ENCODE results near the gene SLC35B1. TPM values are rescaled to one million over a fixed set of nuclear protein-coding genes. Genes with fewer than 3 reads are reported as not detected.

The SLC35B1 gene
- total RNA-seq, 6 experiments from 2014 or later: 31.7 to 80.0 (median 56.9) TPM

GRCh38 chr17:49705254-49705653 is 2.5 kb downstream of the SLC35B1 start:
- H3K36me3 ChIP-seq: peaks cover 13 to 49% (median 38%) of the 10 kb centered on the region in 4 donors
- H3K27me3 ChIP-seq: no peaks in the 10 kb centered on the region
- intact Hi-C loops (cut with DNase I): loop anchor here in 1 of 2 donors (5.0 kb wide), 1 partner anchor 72 kb away; no protein-coding TSS in a partner anchor
- ATAC-seq (no peak), DNase-seq (no peak)
- TF ChIP-seq POLR2A (IDR thresholded peaks at IDR 0.05) (no peak), CTCF (IDR thresholded peaks at IDR 0.05) (no peak)
- no peaks in the 10 kb centered on the region for H3K9me3 ChIP-seq
- no peak overlapping the region for H3K4me3 ChIP-seq
- no peak overlapping the region for H3K27ac ChIP-seq
- H3K4me1 ChIP-seq: peaks cover 0 to 30% (median 3%) of the 10 kb centered on the region in 4 donors

- no peak overlapping the region for H3K4me3 ChIP-seq
- ATAC-seq (peak; percentile 66 to 74 (median 70)), DNase-seq (peak; percentile 55 to 85 (median 73))
- peak overlapping the region in 1 of 3 donors; percentile 32 for H3K27ac ChIP-seq
- peaks cover 0 to 30% (median 3%) of the 10 kb centered on the region in 4 donors for H3K4me1 ChIP-seq
- peaks cover 13 to 55% (median 40%) of the 10 kb centered on the region in 4 donors for H3K36me3 ChIP-seq
- TF ChIP-seq CTCF (IDR thresholded peaks at IDR 0.05) (peak; percentile 65 to 80 (median 67)), POLR2A (IDR thresholded peaks at IDR 0.05) (no peak)
- no peaks in the 10 kb centered on the region for H3K27me3 ChIP-seq
- no peaks in the 10 kb centered on the region for H3K9me3 ChIP-seq
- 19% methylated on average over 4 of the region's 6 CpGs for WGBS (ENCODE audit: insufficient coverage, low coverage, low lambda C conversion rate, missing lambda C conversion rate)
- intact Hi-C loops (cut with DNase I): no loop called here
These were observed 4.0 kb downstream of the SLC35B1 start for GRCh38 chr17:49703557-49704277.

GRCh38 chr17:49700960-49701359 is 6.8 kb downstream of the SLC35B1 start:
- ATAC-seq (no peak), DNase-seq (no peak)
- H3K4me1 ChIP-seq: peaks cover 0 to 15% (median 3%) of the 10 kb centered on the region in 4 donors
- intact Hi-C loops (cut with DNase I): no loop called here
- no peak overlapping the region for H3K4me3 ChIP-seq
- no peak overlapping the region for H3K27ac ChIP-seq
- H3K27me3 ChIP-seq: no peaks in the 10 kb centered on the region
- no peaks in the 10 kb centered on the region for H3K9me3 ChIP-seq
- peaks cover 13 to 55% (median 40%) of the 10 kb centered on the region in 4 donors for H3K36me3 ChIP-seq
- WGBS (ENCODE audit: insufficient coverage, low coverage, low lambda C conversion rate, missing lambda C conversion rate): 83% methylated on average over 5 of the region's 6 CpGs
- no peak for TF ChIP-seq CTCF (IDR thresholded peaks at IDR 0.05)
- TF ChIP-seq POLR2A (IDR thresholded peaks at IDR 0.05): no peak

GRCh38 chr17:49699966-49700575 is 7.7 kb downstream of the SLC35B1 start:
- H3K9me3 ChIP-seq: no peaks in the 10 kb centered on the region
- no peaks in the 10 kb centered on the region for H3K27me3 ChIP-seq
- DNase-seq: no peak
- no peak overlapping the region for H3K27ac ChIP-seq
- peaks cover 0 to 11% (median 3%) of the 10 kb centered on the region in 4 donors for H3K4me1 ChIP-seq
- WGBS (ENCODE audit: insufficient coverage, low coverage, low lambda C conversion rate, missing lambda C conversion rate): 58% methylated on average over 5 of the region's 8 CpGs
- peaks cover 13 to 53% (median 36%) of the 10 kb centered on the region in 4 donors for H3K36me3 ChIP-seq
- intact Hi-C loops (cut with DNase I): loop anchor here (2.0 to 5.0 kb wide), 2 partner anchors 128 to 129 kb away; no protein-coding TSS in a partner anchor
- TF ChIP-seq CTCF (IDR thresholded peaks at IDR 0.05) (no peak), POLR2A (IDR thresholded peaks at IDR 0.05) (no peak)
- no peak for ATAC-seq
- H3K4me3 ChIP-seq: no peak overlapping the region

Measured in right lobe of liver (tissue), 6 donors.